Measurements from ENCODE around the gene MAGI2.

Gene MAGI2

DNA sequence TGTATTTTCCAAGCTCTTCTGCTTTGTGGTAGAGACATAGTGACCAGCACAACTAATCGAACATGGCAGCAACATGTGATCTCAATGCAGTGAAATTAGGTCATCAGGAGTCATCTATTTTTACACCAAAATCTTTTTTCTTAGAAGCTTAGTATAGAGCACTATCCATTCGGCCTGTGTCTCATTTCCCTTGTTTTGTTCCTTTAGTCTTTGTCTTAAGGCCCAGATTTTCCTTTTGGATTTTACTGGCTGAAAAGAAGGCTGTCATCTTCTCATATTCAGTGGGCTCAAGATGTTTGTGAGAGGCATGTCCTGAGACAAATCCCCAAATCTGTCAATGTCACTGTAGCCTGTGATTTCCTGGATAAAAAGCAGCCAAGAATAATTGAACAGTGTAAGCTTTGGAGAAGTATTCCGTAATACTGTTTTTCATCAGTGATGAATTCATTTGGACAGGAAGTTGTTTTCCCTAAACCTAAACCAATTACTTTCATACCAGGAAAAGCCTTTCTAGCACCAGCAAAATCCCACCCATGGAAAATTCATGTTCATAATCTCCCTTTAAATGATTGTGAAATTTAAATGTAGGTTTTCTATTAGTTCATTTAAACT is 55.2 kb downstream of the MAGI2 start:
- H3K4me3 ChIP-seq (ENCODE audit: low read depth, low read length): no peak overlapping the region
- TF ChIP-seq CTCF (IDR thresholded peaks at IDR 0.05; ENCODE audit: low read depth, low read length): no peak

DNA sequence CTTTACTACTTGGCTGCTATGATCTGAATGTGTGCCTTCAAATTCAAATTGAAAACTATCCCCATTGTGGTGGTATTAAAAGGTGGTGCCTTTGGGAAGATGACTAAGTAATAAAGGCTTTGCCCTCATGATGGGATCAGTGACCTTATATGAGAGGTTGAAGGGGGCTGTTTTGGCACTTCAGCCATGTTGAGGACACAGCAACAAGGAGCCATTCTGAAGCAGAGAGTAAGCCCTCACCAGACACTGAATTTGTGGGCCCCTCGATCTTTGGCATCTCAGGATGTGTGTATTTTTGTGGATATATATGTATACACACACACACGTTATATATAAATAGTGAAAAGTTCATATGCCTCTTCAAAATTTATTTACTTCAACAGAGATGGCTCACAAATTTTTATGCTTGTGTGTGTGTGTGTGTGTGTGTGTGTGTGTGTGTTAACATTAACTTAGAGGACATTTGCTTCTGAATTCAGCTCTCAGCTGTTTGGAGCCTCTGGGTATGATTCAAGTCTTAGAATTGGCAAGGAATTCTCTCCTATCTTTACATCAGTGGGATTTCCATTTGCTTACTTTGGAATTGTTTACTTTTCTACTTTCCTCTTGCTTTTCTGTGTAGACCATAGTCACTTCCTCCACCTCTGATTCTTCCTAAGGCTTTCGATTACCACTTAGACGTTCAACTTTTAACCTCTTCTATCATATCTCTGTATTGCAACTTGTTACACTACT is 66.6 kb downstream of the MAGI2 start:
- H3K4me3 ChIP-seq (ENCODE audit: low read depth, low read length): no peak overlapping the region
- TF ChIP-seq CTCF (IDR thresholded peaks at IDR 0.05; ENCODE audit: low read depth, low read length): no peak

- H3K4me3 ChIP-seq (ENCODE audit: low read depth, low read length): no peak overlapping the region
- TF ChIP-seq CTCF (IDR thresholded peaks at IDR 0.05; ENCODE audit: low read depth, low read length): no peak
Observed at GRCh38 chr7:79381921-79382320, 71.5 kb downstream of the MAGI2 start.

DNA sequence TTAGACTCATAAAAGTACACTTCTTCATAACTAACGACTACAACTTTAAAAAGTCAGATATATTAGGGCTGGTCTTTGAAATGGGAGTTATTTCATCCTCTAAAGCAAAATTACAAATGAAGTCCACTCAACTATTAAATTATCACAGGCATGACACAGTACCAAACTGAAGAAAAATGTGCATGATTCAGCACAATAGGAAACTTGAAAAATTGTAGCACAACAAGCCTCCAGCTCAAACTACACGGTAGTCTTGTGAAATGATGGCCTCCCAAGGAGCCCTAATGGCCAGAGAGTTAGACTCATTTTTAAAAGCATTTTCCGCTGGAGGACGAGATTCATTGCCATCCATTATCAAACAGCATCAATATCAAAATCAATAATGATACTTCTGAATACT is 76.4 kb downstream of the MAGI2 start:
- H3K4me3 ChIP-seq (ENCODE audit: low read depth, low read length): no peak overlapping the region
- no peak for TF ChIP-seq CTCF (IDR thresholded peaks at IDR 0.05; ENCODE audit: low read depth, low read length)

DNA sequence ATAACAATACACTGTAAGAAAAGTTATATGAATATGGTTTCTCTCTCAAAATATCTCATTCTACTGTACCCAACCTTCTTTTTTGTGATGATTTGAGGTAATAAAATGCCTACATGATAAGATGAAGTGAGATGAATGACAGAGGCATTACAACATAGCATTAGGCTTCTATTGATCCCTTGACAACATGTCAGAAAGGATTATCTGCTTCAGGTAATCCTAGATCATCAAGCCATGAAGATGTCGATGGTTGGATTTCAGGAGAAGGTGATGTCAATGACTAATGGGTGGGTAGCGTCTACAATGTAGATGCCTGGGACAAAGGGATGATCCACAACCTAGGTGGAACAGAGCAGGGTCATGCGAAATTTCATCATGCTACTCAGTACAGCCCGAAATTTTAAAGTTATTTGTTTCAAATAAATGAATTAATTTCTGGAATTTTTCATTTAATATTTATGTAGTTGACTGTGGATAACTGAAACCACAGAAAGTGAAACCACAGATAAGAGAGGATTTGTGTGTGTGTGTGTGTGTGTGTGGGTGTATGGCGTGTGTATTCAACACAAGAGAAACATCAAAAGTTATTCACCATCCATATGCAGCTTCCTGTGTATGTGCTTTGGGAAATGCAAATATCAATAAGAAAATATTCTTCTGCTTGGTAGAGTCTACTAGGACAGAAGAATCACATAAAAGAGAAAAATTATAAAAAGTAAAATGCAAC is 77.0 kb downstream of the MAGI2 start:
- no peak for TF ChIP-seq CTCF (IDR thresholded peaks at IDR 0.05; ENCODE audit: low read depth, low read length)
- no peak overlapping the region for H3K4me3 ChIP-seq (ENCODE audit: low read depth, low read length)

DNA sequence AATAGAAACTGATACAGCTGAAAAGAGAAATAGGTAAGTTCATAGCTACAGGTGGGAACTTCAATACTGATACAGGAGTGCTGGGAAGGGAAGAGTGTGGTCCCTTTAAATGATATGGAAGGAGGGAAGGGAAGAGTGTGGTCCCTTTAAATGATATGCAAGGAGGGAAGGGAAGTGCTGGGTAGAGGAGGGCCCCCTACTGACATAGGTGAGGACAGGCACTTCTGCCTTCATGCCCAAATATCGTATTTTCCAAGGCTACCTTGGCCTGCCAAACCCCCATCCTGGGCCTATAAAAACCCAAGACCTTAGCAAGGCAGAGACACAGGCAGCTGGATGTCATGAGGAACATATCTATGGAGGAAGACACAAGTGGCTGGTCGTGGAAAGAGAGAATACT is 92.3 kb downstream of the MAGI2 start:
- no peak overlapping the region for H3K4me3 ChIP-seq (ENCODE audit: low read depth, low read length)
- no peak for TF ChIP-seq CTCF (IDR thresholded peaks at IDR 0.05; ENCODE audit: low read depth, low read length)

GRCh38 chr7:79359827-79360226 is 93.6 kb downstream of the MAGI2 start:
- H3K4me3 ChIP-seq (ENCODE audit: low read depth, low read length): no peak overlapping the region
- no peak for TF ChIP-seq CTCF (IDR thresholded peaks at IDR 0.05; ENCODE audit: low read depth, low read length)
